ENCODE measurements around the gene CBY3. TPM values are rescaled to one million over a fixed set of nuclear protein-coding genes. Genes with fewer than 3 reads are reported as not detected.

The CBY3 gene
- total and polyA plus RNA-seq, 12 donors, result 0.10 to 0.11 TPM; not detected in 10

- intact Hi-C loops (cut with DNase I), result no loop called here
- H3K27me3 ChIP-seq, result no peaks in the 10 kb centered on the region
- peak overlapping the region in 1 of 4 donors; percentile 93 for H3K4me3 ChIP-seq
- TF ChIP-seq CTCF (IDR thresholded peaks at IDR 0.05) (no peak), POLR2A (IDR thresholded peaks at IDR 0.05) (no peak)
- no peaks in the 10 kb centered on the region for H3K9me3 ChIP-seq (replicated peaks in 1 of 3)
- H3K4me1 ChIP-seq (replicated peaks in 1 of 2), result peaks cover 19 to 42% of the 10 kb centered on the region in 2 donors
- peak overlapping the region in 3 of 5 donors; percentile 33 to 100 (median 53) for H3K27ac ChIP-seq
- peak in 3 of 7 donors; percentile 19 to 45 (median 30) for DNase-seq
- peaks cover 0 to 3% of the 10 kb centered on the region in 2 donors for H3K36me3 ChIP-seq (replicated peaks in 1 of 2)
- WGBS, 4 donors, result 17 to 40% (median 33%) methylated on average over 5 to 7 of the region's 7 CpGs
Measured at GRCh38 chr5:179700401-179700918, 19.6 kb upstream of the CBY3 start.

- WGBS, 4 donors, result 2 to 3% (median 2%) methylated on average over 19 of the region's 19 CpGs
- peak in 6 of 7 donors; percentile 38 to 65 (median 49) for DNase-seq
- H3K27ac ChIP-seq, result peak overlapping the region; percentile 78 to 100 (median 91)
- intact Hi-C loops (cut with DNase I), result no loop called here
- TF ChIP-seq POLR2A (IDR thresholded peaks at IDR 0.05) (peak in 1 of 2 donors; percentile 5), CTCF (IDR thresholded peaks at IDR 0.05) (no peak)
- H3K36me3 ChIP-seq (replicated peaks in 1 of 2), result no peaks in the 10 kb centered on the region
- peaks cover 19 to 35% of the 10 kb centered on the region in 2 donors for H3K4me1 ChIP-seq (replicated peaks in 1 of 2)
- no peaks in the 10 kb centered on the region for H3K9me3 ChIP-seq (replicated peaks in 1 of 3)
- H3K4me3 ChIP-seq, result peak overlapping the region in 3 of 4 donors; percentile 69 to 93 (median 83)
- no peaks in the 10 kb centered on the region for H3K27me3 ChIP-seq
Measured at GRCh38 chr5:179699616-179700237, 18.9 kb upstream of the CBY3 start.

- 0 to 1% (median 1%) methylated on average over 7 to 58 of the region's 58 CpGs for WGBS, 4 donors
- no peaks in the 10 kb centered on the region for H3K9me3 ChIP-seq (replicated peaks in 1 of 3)
- H3K27ac ChIP-seq, result peak within 1 kb of the TSS; percentile 82 to 100 (median 94)
- intact Hi-C loops (cut with DNase I), result no loop called here
- peak in 1 of 7 donors; percentile 55 for DNase-seq
- peak within 1 kb of the TSS; percentile 52 to 93 (median 76) for H3K4me3 ChIP-seq
- H3K4me1 ChIP-seq (replicated peaks in 1 of 2), result peaks cover 19 to 35% of the 10 kb centered on the region in 2 donors
- TF ChIP-seq POLR2A (IDR thresholded peaks at IDR 0.05), result peak; percentile 84 to 87
- TF ChIP-seq CTCF (IDR thresholded peaks at IDR 0.05), result no peak
- no peaks in the 10 kb centered on the region for H3K27me3 ChIP-seq
- H3K36me3 ChIP-seq (replicated peaks in 1 of 2), result no peaks in the 10 kb centered on the region
Measured at GRCh38 chr5:179698935-179699615, 18.2 kb upstream of the CBY3 start, which contains the start of gene CANX. TSS of gene CANX (plus strand) at chr5:179698967. CDS start at chr5:179705682, 6,715 bp downstream.
